Neural cell (in vitro differentiated cells): Measurements from ENCODE around the gene ACTN4. TPM values are rescaled to one million over a fixed set of nuclear protein-coding genes. Genes with fewer than 3 reads are reported as not detected.

Experiments used
- H2AFZ ChIP-seq: fragments of 200-600, 300-800 bp; sonication (generic), shearing (Covaris generic); 2 replicates; pipeline ENCODE4 v1.6.0; 2014; ENCODE audit warnings: low read depth, mild to moderate bottlenecking, antibody characterized with exemption, low read length, moderate library complexity
- H3F3A ChIP-seq: fragments of 200-600 bp; shearing (Covaris generic); 2 replicates; pipeline ENCODE4 v1.6.1; 2016; ENCODE audit warnings: mild to moderate bottlenecking, moderate library complexity, mixed read lengths, antibody characterized with exemption, low read length; ENCODE audit not compliant: insufficient read depth, poor library complexity, severe bottlenecking
- H3K27ac ChIP-seq: fragments of 200-600, 300-800 bp; sonication (generic), shearing (Covaris generic); 2 replicates; pipeline ENCODE4 v1.5.1; 2014; ENCODE audit warnings: mild to moderate bottlenecking, low read length, moderate library complexity
- H3K27me3 ChIP-seq: fragments of 300-800, 200-600 bp; sonication (generic), shearing (Covaris generic); 2 replicates; pipeline ENCODE4 v1.6.0; 2014; ENCODE audit warnings: mild to moderate bottlenecking, low read depth, low read length, moderate library complexity; ENCODE audit not compliant: insufficient read depth
- H3K36me3 ChIP-seq: fragments of 300-800, 200-600 bp; sonication (generic), shearing (Covaris generic); 2 replicates; pipeline ENCODE4 v1.5.1; 2014; ENCODE audit warnings: mild to moderate bottlenecking, antibody characterized with exemption, low read length, moderate library complexity; ENCODE audit not compliant: insufficient read depth
- H3K4me2 ChIP-seq: fragments of 300-800, 200-600 bp; sonication (generic), shearing (Covaris generic); 2 replicates; pipeline ENCODE4 v1.6.0; 2014; ENCODE audit warnings: mild to moderate bottlenecking, low read length
- H3K4me3 ChIP-seq: fragments of 300-800, 200-600 bp; sonication (generic), shearing (Covaris generic); 2 replicates; pipeline ENCODE4 v1.5.1; 2014; ENCODE audit warnings: mild to moderate bottlenecking, low read length, moderate library complexity
- H3K79me2 ChIP-seq: fragments of 200-600 bp; shearing (Covaris generic); replicated peaks from 2 replicates; pipeline ENCODE4 v1.6.0; 2014; ENCODE audit warnings: mild to moderate bottlenecking, low read length, moderate library complexity; ENCODE audit not compliant: insufficient read depth
- H3K9ac ChIP-seq: fragments of 300-800, 200-600 bp; sonication (generic), shearing (Covaris generic); 2 replicates; pipeline ENCODE4 v1.6.1; 2016; ENCODE audit warnings: mild to moderate bottlenecking, low read length, mixed read lengths
- H3K9me2 ChIP-seq: fragments of 200-600 bp; shearing (Covaris generic); 2 replicates; pipeline ENCODE4 v1.6.1; 2016; ENCODE audit warnings: mild to moderate bottlenecking, low read length, mixed read lengths; ENCODE audit not compliant: insufficient read depth
- H3K9me3 ChIP-seq: fragments of 200-600, 300-800 bp; sonication (generic), shearing (Covaris generic); 2 replicates; pipeline ENCODE4 v1.6.1; 2016; ENCODE audit warnings: mild to moderate bottlenecking, mixed run types, low read length, moderate library complexity, mixed read lengths
- H4K20me1 ChIP-seq: fragments of 200-600 bp; shearing (Covaris generic); 2 replicates; pipeline ENCODE4 v1.6.1; 2016; ENCODE audit warnings: mild to moderate bottlenecking, mixed run types; ENCODE audit not compliant: insufficient read depth
- CTCF ChIP-seq: fragments of 450-650 bp; IDR thresholded peaks from 2 replicates; pipeline ENCODE4 v1.5.1; 2014; ENCODE audit warnings: antibody characterized with exemption, mild to moderate bottlenecking, moderate library complexity; ENCODE audit not compliant: poor library complexity, severe bottlenecking
- EP300 ChIP-seq: fragments of 450-650 bp; conservative IDR thresholded peaks from 2 replicates; pipeline ENCODE4 v1.6.1; 2014; ENCODE audit warnings: antibody characterized with exemption, mild to moderate bottlenecking, moderate library complexity; ENCODE audit not compliant: poor library complexity, severe bottlenecking
- EZH2 ChIP-seq: fragments of 200-600, 300-800 bp; shearing (Covaris generic), sonication (generic); IDR thresholded peaks from 2 replicates; pipeline ENCODE4 v1.6.1; 2014; ENCODE audit warnings: antibody characterized with exemption, low read length, borderline replicate concordance, mild to moderate bottlenecking; ENCODE audit not compliant: insufficient read depth, poor library complexity, severe bottlenecking
- MXI1 ChIP-seq: fragments of 450-650 bp; conservative IDR thresholded peaks from 2 replicates; pipeline ENCODE4 v1.6.1; 2014; ENCODE audit warnings: antibody characterized with exemption, mild to moderate bottlenecking; ENCODE audit not compliant: poor library complexity, severe bottlenecking
- POLR2AphosphoS5 ChIP-seq: IDR thresholded peaks from 2 replicates; pipeline ENCODE4 v1.6.1; 2012
- RAD21 ChIP-seq: fragments of 450-650 bp; conservative IDR thresholded peaks from 2 replicates; pipeline ENCODE4 v1.6.1; 2014; ENCODE audit warnings: antibody characterized with exemption, mild to moderate bottlenecking, moderate library complexity
- REST ChIP-seq: IDR thresholded peaks from 2 replicates; pipeline ENCODE4 v1.6.1; 2012; ENCODE audit warnings: borderline replicate concordance
- SMC3 ChIP-seq: fragments of 450-650 bp; conservative IDR thresholded peaks from 2 replicates; pipeline ENCODE4 v1.6.1; 2014; ENCODE audit warnings: antibody characterized with exemption, mild to moderate bottlenecking, moderate library complexity; ENCODE audit not compliant: poor library complexity
- TAF1 ChIP-seq: IDR thresholded peaks from 2 replicates; pipeline ENCODE4 v1.6.1; 2012; ENCODE audit warnings: low read depth
- polyA plus RNA-seq: library from polyadenylated mRNA; depleted of rRNA; stranded (reverse); fragments of >200 nt; gene quantifications from 2 replicates; pipeline ENCODE4 v1.2.3, GENCODE V29; 2014

The ACTN4 gene
- polyA plus RNA-seq, 1 donor from 2014 or later, result 54.0 TPM

- Histone ChIP-seq H3K9me2 (no peaks in the 10 kb centered on the region), H4K20me1 (no peaks in the 10 kb centered on the region), H3K27ac (no peak overlapping the region), H3K36me3 (no peaks in the 10 kb centered on the region), H3K27me3 (no peaks in the 10 kb centered on the region), H3K4me2 (no peak overlapping the region), H3F3A (no peaks in the 10 kb centered on the region), H3K4me3 (no peak overlapping the region), H3K9ac (no peak overlapping the region), H3K79me2 (peaks cover 21% of the 10 kb centered on the region), H2AFZ (no peak overlapping the region), H3K9me3 (no peaks in the 10 kb centered on the region)
- TF ChIP-seq SMC3 (no peak), EZH2 (no peak), CTCF (no peak), TAF1 (no peak), MXI1 (no peak), RAD21 (no peak), EP300 (no peak), REST (no peak)
Measured at GRCh38 chr19:38664503-38665211, 17.2 kb downstream of the ACTN4 start.

GRCh38 chr19:38665219-38665931 lies 17.9 kb downstream of the ACTN4 start:
- TF ChIP-seq EZH2 (no peak), RAD21 (no peak), SMC3 (no peak), CTCF (no peak), TAF1 (no peak), EP300 (no peak), REST (no peak), POLR2AphosphoS5 (no peak)
- Histone ChIP-seq H3F3A (no peaks in the 10 kb centered on the region), H3K27me3 (no peaks in the 10 kb centered on the region), H4K20me1 (no peaks in the 10 kb centered on the region), H3K27ac (no peak overlapping the region), H3K4me3 (no peak overlapping the region), H2AFZ (no peak overlapping the region), H3K36me3 (no peaks in the 10 kb centered on the region), H3K79me2 (peaks cover 25% of the 10 kb centered on the region), H3K9me3 (no peaks in the 10 kb centered on the region), H3K4me2 (no peak overlapping the region), H3K9ac (no peak overlapping the region), H3K9me2 (no peaks in the 10 kb centered on the region)
